GM19463 (cell line): ENCODE data around the gene RALGAPA2.

Experiments
- ATAC-seq: cut with Tn5 transposase; IDR thresholded peaks from one replicate; pipeline ENCODE4 v1.9.1; 2021; ENCODE audit warnings: mild to moderate bottlenecking, moderate library complexity; ENCODE audit not compliant: unreplicated experiment

Gene RALGAPA2

DNA sequence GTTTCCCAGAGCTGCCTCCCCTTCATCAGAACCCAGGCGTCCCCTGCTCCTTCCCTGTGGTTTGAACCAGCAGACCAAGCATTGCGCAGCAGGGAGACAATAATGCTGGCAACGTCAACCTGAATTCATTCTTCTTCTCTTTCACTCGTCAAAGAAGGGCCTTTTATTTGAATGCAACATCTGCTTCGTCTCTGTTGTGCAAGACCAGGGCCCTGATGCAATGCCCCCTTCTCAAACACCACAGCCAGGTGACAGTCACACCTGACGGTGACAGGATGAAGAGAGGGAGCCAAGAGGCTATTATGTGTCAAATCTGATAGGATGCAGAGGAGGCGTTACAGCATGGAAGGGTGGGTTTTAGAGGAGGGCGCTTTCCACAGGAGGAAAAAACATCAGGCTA, 336.6 kb downstream of the RALGAPA2 start:
- ATAC-seq = no peak

DNA sequence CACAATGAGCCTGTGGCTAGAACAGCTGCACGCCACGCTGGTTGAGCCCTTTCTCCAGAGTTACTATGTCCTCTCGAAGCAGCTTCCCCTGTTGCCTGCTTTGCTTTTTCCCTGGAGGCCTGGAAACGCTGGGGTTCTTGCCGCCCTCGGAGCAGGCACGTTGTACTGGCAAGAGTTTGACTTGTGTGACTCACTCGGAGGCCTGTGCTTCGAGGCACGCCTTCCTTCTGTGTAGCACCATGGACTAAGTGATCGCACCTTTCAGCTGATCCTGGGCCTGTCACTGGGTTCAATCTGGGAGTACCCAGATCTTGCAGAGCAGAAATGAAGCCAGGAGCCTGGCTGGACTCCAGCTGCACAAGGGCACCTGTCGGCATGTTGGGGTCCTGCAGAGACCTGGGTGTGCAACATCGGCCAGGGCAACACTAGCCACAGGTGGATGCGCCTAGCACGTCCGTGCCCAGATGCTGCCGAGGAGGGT, 339.3 kb downstream of the RALGAPA2 start:
- no peak for ATAC-seq

DNA sequence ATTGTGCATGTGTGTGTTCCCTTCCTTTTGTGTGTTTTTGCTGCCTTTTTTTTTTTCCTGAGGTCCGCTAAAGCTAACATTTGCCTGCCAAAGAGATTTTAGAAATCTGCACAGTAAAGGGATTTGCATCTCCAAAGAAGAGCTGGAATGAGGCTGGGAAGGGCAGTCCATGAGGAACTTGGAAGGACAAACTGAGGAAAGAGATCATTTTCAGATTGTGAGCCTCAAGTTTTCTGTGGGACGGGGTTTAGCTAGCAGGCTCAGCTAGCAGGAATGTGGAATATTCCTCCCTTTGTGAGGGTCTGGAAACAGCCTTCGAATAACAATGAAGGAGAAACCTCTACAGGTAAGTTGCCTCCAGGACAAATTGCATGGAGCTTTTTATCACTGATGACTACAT, 340.8 kb downstream of the RALGAPA2 start:
- no peak for ATAC-seq

DNA sequence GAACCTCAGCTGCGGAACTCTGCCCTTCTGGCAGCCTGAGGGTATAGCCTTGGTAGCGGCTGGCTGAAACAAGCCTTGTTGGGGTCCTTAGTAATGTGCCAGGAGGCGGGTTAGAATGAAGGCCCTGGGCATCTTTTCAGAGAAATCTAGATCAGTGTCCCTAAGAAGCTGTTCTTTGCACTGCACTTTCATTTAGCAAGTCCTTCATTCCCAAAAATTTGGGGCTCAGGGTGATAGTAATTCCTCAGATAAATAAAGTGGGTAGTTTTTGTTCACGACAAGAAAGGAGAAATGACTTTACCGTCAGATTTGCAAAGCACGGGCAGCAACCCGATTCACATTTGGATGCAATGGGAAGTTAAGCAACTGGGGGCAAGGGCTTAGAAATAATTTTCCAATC, 341.4 kb downstream of the RALGAPA2 start:
- ATAC-seq = no peak

DNA sequence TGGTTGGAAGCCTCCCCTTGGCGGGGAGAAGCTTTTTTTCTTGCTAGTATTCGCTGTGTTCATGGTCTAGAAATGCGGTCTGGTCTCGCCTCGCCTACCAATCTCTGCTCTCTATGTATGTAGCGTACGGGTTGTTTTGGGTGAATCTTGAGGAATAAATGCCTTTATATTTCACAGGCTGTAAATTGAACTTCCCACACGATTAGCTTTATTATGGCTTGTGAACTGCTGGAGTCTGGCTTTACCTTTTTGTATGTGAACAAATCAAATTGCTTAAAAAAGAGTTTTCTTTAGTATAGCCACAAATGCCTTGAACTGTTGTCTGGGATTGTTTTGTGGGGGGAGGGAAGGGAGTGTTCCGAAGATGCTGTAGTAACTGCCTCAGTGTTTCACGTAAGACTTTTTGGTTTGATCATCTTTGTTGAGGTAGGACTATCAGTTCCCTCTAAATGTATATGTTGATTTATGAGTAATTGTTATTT, 342.3 kb downstream of the RALGAPA2 start:
- ATAC-seq = no peak

DNA sequence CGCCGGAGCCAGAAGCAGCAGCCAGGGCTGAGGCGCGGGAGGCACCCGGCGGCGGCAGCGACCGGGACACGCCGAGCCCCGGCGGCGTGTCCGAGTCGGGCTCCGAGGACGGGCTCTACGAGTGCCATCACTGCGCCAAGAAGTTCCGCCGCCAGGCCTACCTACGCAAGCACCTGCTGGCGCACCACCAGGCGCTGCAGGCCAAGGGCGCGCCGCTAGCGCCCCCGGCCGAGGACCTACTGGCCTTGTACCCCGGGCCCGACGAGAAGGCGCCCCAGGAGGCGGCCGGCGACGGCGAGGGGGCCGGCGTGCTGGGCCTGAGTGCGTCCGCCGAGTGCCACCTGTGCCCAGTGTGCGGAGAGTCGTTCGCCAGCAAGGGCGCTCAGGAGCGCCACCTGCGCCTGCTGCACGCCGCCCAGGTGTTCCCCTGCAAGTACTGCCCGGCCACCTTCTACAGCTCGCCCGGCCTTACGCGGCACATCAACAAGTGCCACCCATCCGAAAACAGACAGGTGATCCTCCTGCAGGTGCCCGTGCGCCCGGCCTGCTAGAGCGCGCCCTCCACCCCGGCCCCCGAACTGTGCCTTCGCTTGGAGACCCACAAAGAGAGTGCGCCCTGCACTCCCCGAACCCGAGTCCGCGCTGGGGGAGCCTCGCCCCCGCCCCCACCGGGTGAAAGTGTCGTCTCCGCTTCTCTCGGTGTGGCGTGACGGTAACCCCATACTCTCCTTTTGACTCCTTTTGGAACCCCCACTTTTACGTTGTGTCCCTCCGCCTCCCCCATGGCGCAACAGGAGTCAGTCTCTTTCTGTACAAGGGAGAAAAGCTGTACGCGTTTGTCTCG, 343.0 kb downstream of the RALGAPA2 start:
- ATAC-seq = no peak

DNA sequence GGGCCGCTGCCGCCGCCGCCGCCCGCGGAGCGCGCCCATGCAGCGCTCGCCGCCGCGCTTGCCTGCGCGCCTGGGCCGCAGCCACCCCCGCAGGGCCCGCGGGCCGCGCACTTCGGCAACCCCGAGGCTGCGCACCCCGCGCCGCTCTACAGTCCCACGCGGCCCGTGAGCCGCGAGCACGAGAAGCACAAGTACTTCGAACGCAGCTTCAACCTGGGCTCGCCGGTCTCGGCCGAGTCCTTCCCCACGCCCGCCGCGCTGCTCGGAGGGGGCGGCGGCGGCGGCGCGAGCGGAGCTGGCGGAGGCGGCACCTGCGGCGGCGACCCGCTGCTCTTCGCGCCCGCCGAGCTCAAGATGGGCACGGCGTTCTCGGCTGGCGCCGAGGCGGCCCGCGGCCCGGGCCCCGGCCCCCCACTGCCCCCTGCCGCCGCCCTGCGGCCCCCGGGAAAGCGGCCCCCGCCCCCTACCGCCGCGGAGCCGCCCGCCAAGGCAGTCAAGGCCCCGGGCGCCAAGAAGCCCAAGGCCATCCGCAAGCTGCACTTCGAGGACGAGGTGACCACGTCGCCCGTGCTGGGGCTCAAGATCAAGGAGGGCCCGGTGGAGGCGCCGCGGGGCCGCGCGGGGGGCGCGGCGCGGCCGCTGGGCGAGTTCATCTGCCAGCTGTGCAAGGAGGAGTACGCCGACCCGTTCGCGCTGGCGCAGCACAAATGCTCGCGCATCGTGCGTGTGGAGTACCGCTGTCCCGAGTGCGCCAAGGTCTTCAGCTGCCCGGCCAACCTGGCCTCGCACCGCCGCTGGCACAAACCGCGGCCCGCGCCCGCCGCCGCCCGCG, 343.8 kb downstream of the RALGAPA2 start:
- no peak for ATAC-seq

DNA sequence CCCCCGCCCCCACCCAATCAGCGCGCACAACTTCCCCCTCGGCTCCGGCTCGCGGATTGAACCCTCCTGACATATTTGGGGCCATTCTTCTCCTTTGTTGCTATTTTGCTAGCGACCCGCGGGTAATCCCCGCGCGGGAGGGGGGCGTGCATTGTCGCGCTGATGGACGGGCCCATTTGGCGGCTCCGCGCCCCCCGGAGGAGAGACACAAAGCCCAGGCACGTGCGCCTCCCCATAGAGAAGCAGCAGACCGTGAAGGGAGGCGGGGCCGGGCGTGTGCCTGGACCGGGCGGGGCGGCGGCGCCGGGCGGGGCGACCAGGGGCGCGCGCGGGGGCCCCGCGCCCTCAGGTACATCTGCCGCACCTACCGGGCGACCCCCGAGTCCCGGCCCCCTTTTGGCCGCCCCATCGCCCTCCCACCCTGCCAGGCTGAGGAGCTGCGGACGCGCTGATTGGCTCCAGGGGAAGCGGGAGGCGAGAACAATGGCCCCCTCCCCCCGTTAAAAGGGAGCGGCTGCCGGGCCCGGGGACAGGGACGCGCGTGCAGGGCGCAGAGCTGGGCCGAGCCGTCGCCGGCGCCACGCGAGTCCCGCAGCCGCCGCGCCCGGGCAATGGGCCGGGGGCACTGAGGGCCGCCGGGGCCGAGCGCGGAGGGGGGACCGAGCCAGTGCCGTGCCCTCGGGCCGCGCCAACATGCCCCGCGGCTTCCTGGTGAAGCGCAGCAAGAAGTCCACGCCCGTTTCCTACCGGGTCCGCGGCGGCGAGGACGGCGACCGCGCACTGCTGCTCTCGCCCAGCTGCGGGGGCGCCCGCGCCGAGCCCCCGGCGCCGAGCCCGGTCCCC, 344.6 kb downstream of the RALGAPA2 start, which contains the start of gene INSM1:
Gene INSM1, plus strand, starts transcription at position 530 of the 843 bp plus-strand sequence. Its CDS starts 164 bp downstream, at position 694.
- ATAC-seq = no peak

DNA sequence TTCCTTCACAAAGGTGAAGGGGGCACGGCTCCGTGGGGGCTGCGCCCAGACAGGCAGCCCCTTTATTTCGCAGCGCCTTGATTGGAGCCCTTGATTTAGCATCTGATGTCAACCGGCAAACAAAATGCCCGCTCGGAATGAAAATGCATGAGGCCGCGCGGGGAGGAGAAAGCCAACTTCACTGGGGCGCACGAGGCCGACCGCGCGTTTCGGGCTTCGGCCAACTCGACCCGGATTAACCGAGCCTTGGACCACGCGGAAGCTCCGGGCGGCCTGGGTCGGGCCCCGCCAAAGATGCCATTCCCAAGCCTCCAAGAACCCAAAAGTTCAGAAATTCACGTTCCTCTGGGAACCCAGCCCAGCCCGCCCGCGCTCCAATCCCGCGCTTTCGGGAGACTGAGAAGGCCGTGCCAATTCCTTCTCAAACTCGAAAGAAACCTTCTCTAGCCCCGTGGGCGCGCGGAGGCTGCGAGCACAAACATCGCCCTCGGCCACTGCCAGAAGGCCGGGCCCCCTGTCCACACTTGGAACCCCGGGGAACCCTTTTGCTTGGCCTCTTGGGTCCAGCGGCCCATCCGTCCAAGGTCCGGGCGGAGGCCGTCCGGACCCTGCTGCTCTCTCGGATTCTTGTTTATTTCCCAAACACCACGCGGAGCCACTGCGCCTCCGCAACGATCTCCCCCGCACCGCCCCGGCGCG, 345.4 kb downstream of the RALGAPA2 start:
- ATAC-seq = no peak

DNA sequence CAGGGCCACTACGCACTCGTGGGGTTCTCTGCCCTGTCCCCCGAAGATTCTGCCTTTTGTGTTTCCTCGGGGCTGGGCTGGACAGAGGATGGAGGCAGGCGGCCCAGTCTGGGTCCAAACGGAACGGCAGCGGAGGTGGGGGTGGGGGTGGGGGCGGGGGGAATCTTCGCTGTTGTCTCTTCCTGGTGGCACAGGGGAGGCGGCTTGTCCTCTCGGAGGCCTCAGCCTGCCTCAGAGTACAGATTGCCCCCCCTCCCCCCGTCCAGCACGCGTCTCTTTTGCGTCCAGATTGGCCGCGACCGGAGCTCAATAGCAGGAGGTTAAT, 345.9 kb downstream of the RALGAPA2 start:
- no peak for ATAC-seq

DNA sequence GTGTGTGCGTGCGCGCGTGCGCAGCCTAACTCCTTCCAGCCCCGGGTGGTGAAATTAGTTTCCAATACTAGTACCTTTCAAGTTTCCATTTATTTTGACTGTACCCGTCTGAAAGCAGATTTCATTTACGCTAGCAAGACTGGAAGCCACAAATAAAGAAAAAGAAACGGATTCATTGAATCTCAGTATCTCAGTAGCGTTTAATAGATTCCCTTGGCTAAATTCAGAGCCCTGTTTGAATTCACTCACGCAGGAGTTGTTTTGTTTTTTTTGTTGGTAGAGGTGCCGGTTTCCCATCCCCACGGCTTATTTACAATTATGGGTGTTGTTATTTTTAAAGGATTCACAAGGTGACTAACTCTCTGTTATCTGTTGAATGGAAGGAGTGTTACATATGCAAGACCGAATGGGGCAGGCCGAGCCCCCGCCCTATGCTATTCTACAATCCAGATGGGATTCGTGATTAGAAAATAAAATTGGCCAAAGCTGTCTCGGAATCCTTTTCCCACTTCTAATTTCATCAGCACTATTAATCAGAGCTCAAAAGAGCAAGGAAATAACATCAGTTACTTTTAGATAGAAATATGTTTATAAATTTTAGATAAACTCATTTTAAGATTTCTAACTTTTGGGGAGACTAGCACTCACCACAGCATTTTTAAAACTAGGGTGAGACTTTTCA, 346.8 kb downstream of the RALGAPA2 start:
- ATAC-seq = no peak

DNA sequence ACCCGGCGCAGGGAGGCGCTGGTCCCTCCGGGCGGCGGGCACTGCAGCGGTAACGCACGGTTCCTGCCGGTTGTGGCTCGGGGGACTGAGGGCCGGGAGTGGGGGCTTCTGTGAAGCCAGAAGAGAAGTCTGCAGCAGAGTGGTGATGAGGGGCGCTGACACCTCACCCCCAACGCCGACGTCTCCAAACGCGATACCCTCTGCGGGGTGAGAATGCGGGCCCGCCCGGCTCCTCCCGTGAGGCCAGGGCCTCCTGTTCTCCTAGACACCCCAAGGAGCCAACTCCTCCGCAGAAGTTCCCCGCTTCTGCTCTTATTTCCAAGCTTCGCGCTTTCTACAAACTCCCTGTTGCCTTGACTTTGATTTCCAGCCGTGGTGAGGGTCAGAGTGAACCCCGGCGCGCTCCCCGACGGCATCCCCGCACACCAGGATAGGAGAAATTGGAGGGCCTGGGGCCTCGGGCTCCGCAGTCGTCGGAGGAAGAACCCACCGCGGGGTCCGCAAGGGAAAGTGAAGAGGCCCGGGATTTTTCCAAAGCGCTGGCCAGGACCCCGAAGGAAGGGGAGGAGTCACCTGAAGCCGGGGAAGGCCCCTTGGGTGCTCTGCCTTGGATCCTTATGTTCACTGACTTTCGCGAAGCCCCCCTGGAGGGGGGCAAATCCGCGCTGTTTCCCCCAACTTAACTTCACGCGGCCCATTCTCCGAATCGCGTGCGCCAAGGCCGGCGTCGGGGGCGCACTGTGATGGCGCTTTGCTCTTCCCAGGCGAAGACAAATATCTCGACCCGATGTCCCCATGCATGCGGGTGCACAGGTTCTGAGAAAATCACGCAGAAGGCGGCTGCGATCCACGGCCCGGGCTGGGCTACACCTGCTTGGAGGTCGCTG, 347.6 kb downstream of the RALGAPA2 start:
- ATAC-seq = no peak

DNA sequence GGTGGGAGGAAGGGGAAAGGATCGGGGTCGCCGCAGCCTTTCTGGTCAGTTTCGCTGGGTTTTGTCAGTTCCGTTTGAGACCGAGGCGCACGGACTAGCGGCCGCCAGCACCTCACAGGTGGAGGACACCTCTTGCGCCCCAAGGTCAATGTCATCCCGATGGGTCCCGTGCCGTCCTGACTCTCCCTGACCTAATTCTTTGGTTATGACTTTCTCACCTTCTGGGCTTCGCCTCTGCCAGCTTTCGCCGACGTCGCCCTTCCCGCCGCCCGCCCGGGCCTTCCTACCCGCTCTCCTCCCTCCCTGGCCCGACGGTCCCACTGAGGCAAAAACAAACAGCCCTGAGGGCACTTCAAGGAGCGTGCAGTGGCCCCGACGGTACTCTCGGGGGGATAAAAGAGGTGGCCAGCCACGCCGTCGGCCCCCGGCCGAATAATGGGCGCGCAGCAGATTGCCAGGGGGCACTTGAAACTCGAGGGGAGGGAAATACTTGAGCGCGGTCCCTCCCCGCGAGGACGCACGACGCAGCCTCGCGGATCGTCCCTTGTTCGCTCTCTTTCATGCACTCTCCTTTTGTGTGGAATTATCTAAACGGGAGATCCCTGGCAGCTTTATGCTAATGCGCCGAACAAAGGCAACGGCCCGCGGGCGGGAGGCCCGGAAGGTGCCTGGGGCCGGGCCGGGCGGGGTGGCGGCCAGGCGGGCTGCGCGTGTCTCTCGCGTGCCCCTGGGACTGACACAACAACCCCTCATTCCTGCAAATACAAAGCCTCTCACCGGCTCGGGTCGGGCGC, 348.4 kb downstream of the RALGAPA2 start:
- no peak for ATAC-seq

DNA sequence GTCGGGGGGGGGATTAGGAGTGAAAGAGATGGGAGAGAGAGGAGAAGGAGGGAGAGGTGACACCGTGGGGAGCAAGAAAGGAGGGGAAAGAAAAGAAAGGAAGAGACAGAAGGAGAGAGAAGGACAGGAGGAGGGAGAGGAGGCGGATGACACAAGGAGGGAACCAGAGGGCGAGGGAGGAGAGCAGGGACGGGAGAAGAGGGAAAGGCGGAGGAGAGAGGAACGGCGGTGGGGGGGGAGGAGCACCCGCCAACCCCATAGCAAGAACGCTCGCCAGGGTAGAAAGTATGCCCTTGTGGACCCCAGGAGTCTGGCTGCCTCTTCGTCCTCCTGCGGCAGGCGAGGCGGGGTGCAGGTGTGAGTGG, 349.0 kb downstream of the RALGAPA2 start:
- no peak for ATAC-seq

DNA sequence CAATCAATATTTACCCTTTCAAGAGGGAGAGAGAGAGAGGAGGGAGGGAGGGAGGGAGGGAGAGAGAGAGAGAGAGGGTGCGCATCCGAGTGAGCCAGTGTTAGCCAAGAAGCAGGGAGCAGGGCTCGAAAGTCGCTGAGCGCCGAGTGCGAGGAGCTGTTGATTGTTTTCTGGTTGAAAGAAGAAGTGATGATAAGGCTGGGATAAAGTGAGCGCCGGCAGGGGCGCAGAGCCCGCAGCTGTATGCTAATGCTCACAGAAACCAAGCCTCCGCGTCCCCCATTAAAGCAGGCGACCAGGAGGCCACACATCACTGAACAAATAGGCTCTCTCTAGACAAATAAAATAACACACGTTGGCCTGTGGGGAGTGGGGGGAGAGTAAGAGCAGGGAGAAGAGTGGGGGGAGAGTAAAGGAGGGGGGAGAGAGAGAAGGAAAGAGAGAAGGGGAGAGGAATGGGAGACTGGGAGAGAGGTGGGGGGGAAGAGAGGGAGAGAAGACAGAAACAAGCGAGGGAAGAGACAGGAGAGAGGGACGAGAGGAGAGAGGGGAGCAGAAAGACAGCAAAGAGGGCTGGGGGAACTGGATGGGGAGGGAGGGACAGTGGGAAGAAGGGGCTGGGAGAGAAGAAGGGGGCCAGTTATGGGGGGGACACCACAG, 349.5 kb downstream of the RALGAPA2 start:
- no peak for ATAC-seq

DNA sequence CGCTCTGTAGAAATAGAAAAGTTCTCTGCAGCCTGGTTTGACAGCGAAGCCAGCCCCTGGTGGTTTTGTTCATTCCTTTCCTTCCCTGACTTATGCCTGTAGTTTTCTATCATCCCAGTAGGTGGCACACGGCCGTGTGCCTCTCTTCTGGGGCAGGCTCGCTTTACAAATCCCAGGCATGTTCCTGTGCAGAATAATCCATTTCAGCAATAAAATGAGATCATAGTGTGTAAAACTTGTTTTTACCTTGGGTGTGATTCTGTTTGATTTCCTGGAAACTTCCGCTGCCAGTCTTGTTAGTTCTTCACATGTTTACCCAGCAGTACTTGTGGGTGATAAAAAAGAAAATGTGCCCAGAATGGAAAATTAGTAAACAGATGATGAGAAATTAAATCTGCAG, 352.0 kb downstream of the RALGAPA2 start:
- ATAC-seq = peak; percentile 75

DNA sequence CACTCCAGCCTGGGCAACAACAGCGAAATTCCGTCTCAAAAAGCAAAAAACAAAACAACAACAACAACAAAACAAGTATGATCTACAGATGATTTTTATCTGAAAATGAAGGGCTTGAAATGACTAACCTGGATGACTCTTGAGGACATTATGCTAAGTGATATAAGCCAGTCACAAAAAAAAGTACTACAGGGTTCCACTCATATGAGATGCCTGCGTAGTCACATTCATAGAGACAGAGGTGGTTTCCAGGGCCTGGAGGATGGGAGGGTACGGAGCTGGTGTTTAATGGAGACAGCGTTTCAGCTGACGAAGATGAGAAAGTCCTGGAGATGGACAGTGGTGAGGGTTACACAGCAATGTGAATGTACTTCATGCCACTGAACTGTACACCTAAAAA, 352.8 kb downstream of the RALGAPA2 start:
- ATAC-seq = no peak

DNA sequence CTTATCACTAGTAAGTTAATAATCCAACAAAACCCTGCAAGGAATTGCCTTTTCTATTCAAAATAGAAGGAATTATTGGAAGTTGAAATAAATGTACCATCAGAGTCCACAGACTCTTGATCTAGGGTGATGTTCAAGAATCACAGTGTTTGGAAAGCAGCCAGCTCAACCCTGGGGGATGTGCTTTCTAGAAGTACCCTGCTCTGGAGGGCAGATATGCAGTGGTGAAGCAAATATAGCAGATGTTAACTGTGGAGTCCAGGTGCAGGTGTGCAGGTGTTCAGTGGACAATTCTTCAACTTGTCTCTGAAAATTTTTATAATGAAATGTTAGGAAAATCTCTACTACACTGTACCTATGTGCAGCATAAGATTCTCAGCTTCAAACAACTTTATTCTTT, 353.6 kb downstream of the RALGAPA2 start:
- no peak for ATAC-seq
